Thoracic aorta (tissue), 2 donors: ENCODE data around the gene POU3F2. TPM values are rescaled to one million over a fixed set of nuclear protein-coding genes. Genes with fewer than 3 reads are reported as not detected.

Source experiments
- ATAC-seq: fragments of 150-250 bp; one replicate; pipeline ENCODE4 v1.8.0; 2017; ENCODE audit warnings: low read depth; ENCODE audit not compliant: insufficient number of reproducible peaks, low FRiP score
- DNase-seq: peaks from one replicate; pipeline ENCODE4 v3.0.0-alpha.2; 2020; ENCODE audit warnings: low spot score
- H3K27ac ChIP-seq, 2 donors: fragments of 200-600 bp; sonication (generic); 1 replicate in 1 of 2; 2 replicates in 1 of 2; pipeline ENCODE4 v1.5.1; 2016; ENCODE audit warnings: mild to moderate bottlenecking in 2 of 2, moderate library complexity in 2 of 2
- H3K27me3 ChIP-seq: fragments of 200-600 bp; sonication (generic); replicated peaks from 2 replicates; pipeline ENCODE4 v1.6.0; 2016; ENCODE audit warnings: mild to moderate bottlenecking; ENCODE audit not compliant: insufficient read depth
- H3K36me3 ChIP-seq: fragments of 200-600 bp; sonication (generic); one replicate; pipeline ENCODE4 v1.5.1; 2016
- H3K4me1 ChIP-seq, 2 donors: fragments of 200-600 bp; sonication (generic); 1 replicate in 1 of 2; 2 replicates in 1 of 2; pipeline versions ENCODE4 v1.5.1 to v1.6.0; 2016; ENCODE audit warnings: low read depth in 2 of 2, mild to moderate bottlenecking in 1 of 2; ENCODE audit not compliant: control insufficient read depth in 1 of 2
- H3K4me3 ChIP-seq: fragments of 200-600 bp; sonication (generic); 2 replicates; pipeline ENCODE4 v1.5.1; 2016; ENCODE audit warnings: mild to moderate bottlenecking
- H3K9me3 ChIP-seq: fragments of 200-600 bp; sonication (generic); 2 replicates; pipeline ENCODE4 v1.5.1; 2016
- CTCF ChIP-seq: fragments of 200-600 bp; sonication (generic); IDR thresholded peaks from one replicate; pipeline ENCODE4 v1.5.1; 2019; ENCODE audit warnings: antibody characterized with exemption
- total RNA-seq, 2 donors: library from RNA; depleted of rRNA; stranded (reverse); fragments of >200 nt; gene quantifications; one replicate each; pipeline versions ENCODE4 v1.1.0 to v1.2.3, GENCODE V29; 2016

Gene POU3F2
- total RNA-seq, 2 donors from 2014 or later, result not detected

DNA sequence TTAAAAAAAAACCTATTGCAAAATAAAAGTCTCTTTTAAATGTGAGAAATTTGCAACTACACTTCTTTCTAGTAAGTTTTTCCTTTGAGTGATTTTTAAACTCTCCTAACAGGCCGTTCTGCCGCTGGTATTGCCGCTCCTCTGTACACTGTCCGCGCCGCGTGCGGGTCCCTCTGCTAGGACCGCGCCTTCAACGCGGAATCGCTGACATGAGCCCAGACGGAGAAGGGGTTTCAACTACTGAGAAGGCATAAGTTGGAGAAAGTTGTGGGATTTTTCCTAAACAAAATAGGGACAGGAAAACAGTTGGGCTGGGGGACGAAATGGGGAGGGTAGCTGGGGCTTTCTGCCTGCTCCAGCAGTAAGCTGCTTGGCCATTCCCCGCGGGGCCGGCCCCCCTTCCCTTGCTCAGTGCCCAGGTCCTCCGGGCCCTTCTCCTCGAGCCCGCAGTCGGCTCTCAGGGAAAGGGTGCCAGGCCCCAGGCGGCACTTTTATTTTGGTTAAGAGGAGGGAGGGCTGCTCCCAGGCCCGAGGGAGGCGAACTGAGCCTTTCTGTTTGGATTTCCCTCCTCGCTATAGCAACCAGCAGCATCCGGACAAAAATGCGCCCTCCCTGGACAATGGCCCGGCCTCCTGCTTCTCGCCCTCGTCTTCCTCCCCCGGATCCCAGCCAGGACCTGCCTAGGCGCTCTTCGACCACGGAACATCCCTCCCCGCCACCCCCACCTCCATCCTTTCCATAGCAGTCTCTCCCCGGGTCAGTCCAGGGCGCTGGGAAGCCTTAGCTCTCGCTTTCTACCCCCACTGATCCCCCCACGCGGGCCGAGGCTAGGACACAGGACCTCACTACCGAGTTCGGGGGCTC, 6.8 kb upstream of the POU3F2 start:
- Histone ChIP-seq H3K36me3 (no peaks in the 10 kb centered on the region), H3K27me3 (peaks cover 52% of the 10 kb centered on the region), H3K27ac (no peak overlapping the region), H3K9me3 (no peaks in the 10 kb centered on the region), H3K4me1 (peaks cover 14 to 41% of the 10 kb centered on the region in 2 donors), H3K4me3 (peak overlapping the region; percentile 19)
- no peak for TF ChIP-seq CTCF
- DNase-seq (no peak), ATAC-seq (no peak)

- no peak overlapping the region for H3K27ac ChIP-seq
- no peak overlapping the region for H3K4me3 ChIP-seq
- no peak for DNase-seq
- H3K9me3 ChIP-seq, result no peaks in the 10 kb centered on the region
- H3K36me3 ChIP-seq, result no peaks in the 10 kb centered on the region
- H3K27me3 ChIP-seq, result peaks cover 52% of the 10 kb centered on the region
- ATAC-seq, result no peak
- H3K4me1 ChIP-seq, result peaks cover 17 to 48% of the 10 kb centered on the region in 2 donors
- no peak for TF ChIP-seq CTCF
Measured at GRCh38 chr6:98828211-98828788, 6.1 kb upstream of the POU3F2 start.

DNA sequence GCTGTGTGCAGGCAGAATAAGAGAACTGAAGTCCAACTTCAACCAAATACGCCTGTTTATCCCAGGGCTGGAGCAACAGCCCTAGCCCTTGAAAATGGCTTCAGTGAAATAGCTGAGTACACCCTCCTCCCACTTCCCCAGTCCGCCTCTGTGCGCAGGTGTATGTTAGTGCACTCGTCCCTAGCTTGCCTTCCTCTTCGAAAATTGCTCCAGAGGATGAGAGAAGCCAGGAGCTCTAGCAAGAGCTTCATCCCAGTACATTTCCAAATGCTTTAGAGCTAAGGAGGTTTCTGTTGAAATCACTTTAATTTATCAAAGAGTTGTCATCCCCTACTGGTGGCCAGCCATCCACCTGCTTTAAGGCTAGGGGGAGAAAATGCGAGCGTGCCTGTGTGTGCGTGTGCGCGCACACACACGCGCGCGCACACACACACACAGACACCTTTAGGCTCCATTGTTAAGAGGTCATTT, 5.4 kb upstream of the POU3F2 start:
- DNase-seq, result no peak
- H3K36me3 ChIP-seq, result no peaks in the 10 kb centered on the region
- ATAC-seq, result no peak
- peaks cover 17 to 46% of the 10 kb centered on the region in 2 donors for H3K4me1 ChIP-seq
- TF ChIP-seq CTCF, result no peak
- peaks cover 50% of the 10 kb centered on the region for H3K27me3 ChIP-seq
- H3K4me3 ChIP-seq, result no peak overlapping the region
- no peak overlapping the region for H3K27ac ChIP-seq
- no peaks in the 10 kb centered on the region for H3K9me3 ChIP-seq

GRCh38 chr6:98830146-98830545, 4.2 kb upstream of the POU3F2 start:
- no peak overlapping the region for H3K4me3 ChIP-seq
- H3K4me1 ChIP-seq, result peaks cover 17 to 36% of the 10 kb centered on the region in 2 donors
- H3K27me3 ChIP-seq, result peaks cover 38% of the 10 kb centered on the region
- ATAC-seq, result no peak
- H3K27ac ChIP-seq, result no peak overlapping the region
- no peaks in the 10 kb centered on the region for H3K9me3 ChIP-seq
- TF ChIP-seq CTCF, result no peak
- no peaks in the 10 kb centered on the region for H3K36me3 ChIP-seq
- DNase-seq, result no peak
